HG03280 (cell line): ENCODE measurements around the gene FAM168B.

Experiments used
- ATAC-seq: cut with Tn5 transposase; IDR thresholded peaks from one replicate; pipeline ENCODE4 v1.9.1; 2021; ENCODE audit warnings: mild to moderate bottlenecking, moderate library complexity; ENCODE audit not compliant: unreplicated experiment

Gene FAM168B

GRCh38 chr2:131027566-131028528 is 65.4 kb downstream of the FAM168B start:
- no peak for ATAC-seq

- no peak for ATAC-seq
These were observed 66.3 kb downstream of the FAM168B start for GRCh38 chr2:131026919-131027318.

DNA sequence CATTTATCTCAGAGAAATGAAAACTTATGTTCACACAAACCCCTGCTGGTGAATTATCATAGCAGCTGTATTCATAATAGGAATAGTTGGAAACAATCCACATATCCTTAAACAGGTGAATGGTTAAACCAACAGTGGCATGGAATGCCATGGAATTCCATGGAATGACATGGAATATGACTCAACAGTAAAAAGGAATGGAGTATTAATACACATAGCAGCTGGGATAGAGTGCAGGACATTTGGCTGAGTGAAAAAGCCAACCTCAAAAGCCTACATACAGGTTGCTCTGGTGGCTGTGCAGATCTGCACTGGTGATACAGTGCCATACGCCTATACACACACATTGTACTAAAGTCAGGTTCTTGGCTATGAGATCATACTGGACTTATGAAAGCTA is 69.5 kb downstream of the FAM168B start:
- ATAC-seq = no peak

GRCh38 chr2:131022731-131023130 is 70.5 kb downstream of the FAM168B start:
- ATAC-seq = no peak

GRCh38 chr2:131016826-131017741 is 76.2 kb downstream of the FAM168B start:
- ATAC-seq = no peak

DNA sequence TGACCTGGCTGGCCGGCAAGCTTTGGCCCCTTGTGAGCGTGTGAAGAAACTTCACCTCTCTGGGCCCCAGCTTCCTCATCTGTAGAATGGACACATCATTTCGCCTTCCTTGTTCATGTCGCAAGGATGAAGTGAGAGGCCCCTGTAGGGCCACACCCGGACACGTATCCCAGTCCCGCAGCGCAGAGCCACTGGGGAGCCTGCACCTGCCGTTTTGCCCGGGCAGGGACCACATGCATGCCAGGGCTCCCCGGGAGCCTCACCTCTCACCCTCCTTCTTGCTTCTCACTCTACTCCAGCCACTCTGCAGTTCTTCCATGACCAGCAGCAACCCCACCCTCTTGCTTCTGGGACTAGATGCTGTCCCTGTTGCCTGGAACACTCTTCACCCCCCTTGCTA is 77.5 kb downstream of the FAM168B start:
- no peak for ATAC-seq

- ATAC-seq = no peak
These were observed 79.1 kb downstream of the FAM168B start for GRCh38 chr2:131014141-131014540.

DNA sequence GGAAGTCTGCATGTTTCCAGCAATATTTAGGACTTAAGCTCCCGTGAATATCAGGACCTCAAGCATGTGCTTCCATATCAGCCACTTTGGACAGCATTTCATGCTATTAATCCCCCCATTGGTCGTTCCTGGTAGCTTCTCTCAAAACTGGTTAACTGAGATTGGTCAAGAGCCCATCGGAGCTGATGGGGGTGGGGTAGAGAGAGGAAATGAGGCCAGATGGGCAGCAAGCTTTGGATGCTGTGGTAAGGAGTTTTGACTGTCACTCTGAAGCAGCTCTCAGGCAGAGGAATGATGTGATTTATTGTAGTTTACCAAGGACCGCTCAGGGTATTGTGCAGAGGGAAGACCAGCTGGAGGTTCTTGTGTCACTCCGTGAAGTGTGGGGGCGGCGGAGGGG is 81.8 kb downstream of the FAM168B start:
- ATAC-seq = no peak

DNA sequence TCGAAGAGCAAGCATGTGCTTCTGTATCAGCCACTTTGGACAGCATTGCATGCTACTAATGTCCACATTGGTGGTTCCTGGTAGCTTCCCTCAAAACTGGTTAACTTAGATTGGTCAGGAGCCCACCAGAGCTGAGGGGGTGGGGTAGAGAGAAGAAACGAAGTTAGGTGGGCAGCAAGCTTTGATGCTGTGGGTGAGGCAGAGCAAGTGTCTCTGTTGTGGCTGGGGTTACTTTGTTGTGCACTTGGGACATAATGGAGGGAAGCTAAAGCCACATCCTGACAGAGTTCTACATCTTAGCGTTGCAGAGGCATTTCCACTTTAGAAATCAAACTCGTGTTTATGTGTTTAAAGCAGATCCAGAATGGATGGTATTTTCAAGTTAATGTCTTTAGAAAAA is 82.7 kb downstream of the FAM168B start:
- ATAC-seq = no peak

DNA sequence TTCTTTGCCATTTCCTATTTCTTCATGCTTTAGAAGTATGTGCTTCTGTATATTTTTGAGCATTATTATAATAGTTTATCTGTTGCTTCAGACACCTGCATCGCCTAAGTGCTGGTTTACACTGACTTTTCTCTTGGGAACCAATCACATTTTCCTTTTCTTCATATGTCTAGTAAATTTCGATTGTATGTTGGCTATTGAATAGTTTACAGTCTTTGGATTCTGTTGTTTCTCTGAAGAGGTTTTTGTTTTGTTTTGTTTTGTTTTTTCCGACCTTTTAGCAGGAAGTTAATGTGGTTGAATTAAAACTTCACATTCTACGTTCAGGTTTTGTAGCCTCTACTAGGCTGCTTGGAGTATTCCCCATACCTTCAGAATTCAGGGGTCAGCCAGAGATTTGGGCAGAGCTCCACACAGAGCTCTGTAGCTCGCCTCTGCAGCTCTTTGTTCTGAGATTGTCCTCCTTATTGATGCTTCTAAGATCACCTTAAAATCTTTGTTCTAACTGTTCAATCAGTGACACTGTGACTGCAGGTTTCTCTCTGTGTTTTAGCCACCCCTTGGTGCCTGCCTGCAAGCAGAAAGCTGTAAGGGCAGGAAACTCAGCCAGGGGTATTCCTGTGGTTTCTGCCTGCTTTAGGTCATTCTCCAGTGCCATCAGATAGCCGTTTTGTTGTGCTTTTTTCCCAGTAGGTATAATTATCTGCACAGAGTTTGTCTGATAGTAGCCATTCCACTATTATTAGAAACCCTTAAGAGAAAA is 83.4 kb downstream of the FAM168B start:
- ATAC-seq = no peak

DNA sequence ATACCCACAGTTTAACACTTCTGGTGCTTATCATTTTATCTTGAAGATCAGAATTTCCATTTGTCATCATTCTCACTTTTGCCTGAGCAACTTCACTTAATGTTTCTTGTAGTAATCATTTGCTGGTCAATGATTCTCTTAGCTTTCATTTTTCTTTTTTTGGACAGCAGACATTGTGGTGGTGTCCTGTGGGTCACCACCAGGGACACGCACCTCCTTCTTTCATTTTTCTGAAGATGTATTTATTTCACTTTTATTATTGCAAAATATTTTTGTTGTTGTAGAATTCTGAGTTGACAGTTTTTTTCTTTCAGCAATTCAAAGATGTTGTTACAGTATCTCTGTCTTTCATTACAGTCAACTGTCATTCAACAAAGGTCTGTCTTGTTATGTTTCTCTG is 84.3 kb downstream of the FAM168B start:
- no peak for ATAC-seq

DNA sequence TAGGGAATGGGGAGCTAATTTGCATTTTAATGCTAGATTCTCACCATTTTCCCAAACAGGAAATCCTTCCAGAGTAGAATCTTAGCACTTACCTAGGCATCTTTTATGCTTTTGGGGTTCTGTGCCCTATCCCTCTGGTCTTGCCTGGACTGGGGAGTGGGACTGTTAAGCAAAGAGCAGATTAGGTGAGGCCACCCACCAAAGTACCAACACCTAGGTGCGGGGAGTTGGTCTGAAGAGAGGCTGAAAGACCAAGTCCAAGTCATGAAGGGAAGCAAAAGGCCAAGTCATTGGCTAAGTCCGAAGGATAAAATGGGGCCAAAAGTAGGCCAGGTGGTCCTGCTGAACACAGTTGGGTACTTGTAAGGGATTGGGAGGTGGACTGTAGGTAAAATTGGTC is 86.7 kb downstream of the FAM168B start:
- no peak for ATAC-seq

DNA sequence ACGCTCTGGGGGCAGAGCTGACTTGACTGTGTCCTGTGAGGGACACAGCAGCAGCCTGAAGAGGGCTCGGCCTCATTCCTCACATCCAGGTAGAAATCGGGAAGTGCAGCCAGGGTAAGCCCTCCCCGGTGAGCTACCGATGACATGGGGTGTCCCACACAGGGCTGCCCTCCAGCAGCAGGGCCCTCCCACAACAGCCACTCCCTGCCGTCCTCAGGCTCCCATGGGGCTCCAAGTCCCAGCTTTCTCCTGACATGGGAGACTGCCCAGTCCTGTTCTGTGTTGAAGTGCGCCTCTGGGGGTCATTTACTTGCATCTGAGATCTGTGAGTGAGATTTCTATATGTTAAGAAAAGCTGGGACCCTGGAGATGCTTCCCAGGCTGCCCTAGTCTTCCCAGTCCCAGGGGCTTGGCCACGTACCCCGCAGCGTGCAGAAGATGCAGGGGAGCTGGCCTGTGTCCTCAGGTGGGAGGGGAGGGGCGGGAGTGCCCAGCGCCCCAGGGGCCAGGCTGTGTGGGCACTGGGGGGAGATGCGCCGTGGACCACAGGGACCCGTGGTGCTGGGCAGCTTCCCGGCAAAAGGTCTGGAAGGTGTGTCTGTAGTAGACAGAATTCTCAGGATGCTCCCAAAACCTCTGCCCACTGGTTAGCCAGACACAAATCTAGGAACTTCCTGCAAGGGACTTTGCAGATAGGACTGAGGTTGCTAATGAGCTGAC is 87.9 kb downstream of the FAM168B start:
- ATAC-seq = no peak

GRCh38 chr2:131004446-131005209 is 88.6 kb downstream of the FAM168B start:
- no peak for ATAC-seq

DNA sequence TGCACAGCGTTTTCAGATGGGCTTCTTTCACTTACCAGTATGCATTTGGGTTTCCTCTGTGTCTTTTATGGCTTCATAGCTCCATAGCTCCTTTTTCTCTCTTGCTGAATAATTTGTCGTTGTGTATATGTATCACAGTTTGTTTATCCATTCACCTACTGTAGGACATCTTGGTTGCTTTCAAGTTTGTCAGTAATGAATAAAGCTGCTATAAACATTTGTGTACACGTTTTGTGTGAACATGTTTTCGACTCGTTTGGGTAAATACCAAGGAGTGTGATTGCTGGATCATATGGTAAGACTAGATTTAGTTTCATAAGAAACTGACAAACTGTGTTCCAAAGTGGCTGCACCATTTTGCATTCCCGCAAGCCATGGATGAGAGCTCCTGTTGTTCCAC is 94.7 kb downstream of the FAM168B start:
- ATAC-seq = no peak
